Tibial artery (tissue), 4 donors: ENCODE data around the gene RABGAP1L.

Source experiments
- DNase-seq, 2 donors: peaks; one replicate each; pipeline ENCODE4 v3.0.0-alpha.2; 2019
- H3K27ac ChIP-seq, 2 donors: fragments of 200-600 bp; sonication (generic) in 1 of 2; 1 replicate in 1 of 2; 2 replicates in 1 of 2; pipeline ENCODE4 v1.5.1; 2018 to 2019; ENCODE audit warnings: mild to moderate bottlenecking in 1 of 2
- H3K27me3 ChIP-seq, 2 donors: fragments of 200-600 bp; sonication (generic) in 1 of 2; one replicate each; pipeline versions ENCODE4 v1.5.1 to v1.6.0; 2016 to 2019
- H3K36me3 ChIP-seq, 3 donors: fragments of 200-600 bp; sonication (generic) in 2 of 3; one replicate each; pipeline ENCODE4 v1.5.1; 2016 to 2019; ENCODE audit warnings: mild to moderate bottlenecking in 2 of 3
- H3K4me1 ChIP-seq, 4 donors: fragments of 200-600 bp; sonication (generic) in 2 of 4; 1 replicate in 3 of 4; 2 replicates in 1 of 4; pipeline ENCODE4 v1.5.1; 2016 to 2019
- H3K4me3 ChIP-seq, 2 donors: fragments of 200-600 bp; sonication (generic) in 1 of 2; 1 replicate in 1 of 2; 2 replicates in 1 of 2; pipeline ENCODE4 v1.5.1; 2018 to 2019; ENCODE audit warnings: mild to moderate bottlenecking in 2 of 2
- H3K9me3 ChIP-seq, 3 donors: fragments of 200-600 bp; sonication (generic) in 1 of 3; one replicate each; pipeline ENCODE4 v1.5.1; 2016 to 2019
- intact Hi-C: fragments of 100-400 bp; cut with DNase I; formaldehyde crosslinking; loops from one replicate; pipeline ENCODE4 v1.15.0; 2023; ENCODE audit warnings: low total_unique reads
- TF ChIP-seq, protein P1 (sequence below), 2 experiments: fragments of 200-600 bp in 1 of 2; fragments of 450-650 bp in 1 of 2; IDR thresholded peaks; one replicate each; pipeline ENCODE4 v1.5.1; 2017 to 2019; ENCODE audit warnings: antibody characterized with exemption in 2 of 2, mild to moderate bottlenecking in 1 of 2, moderate library complexity in 1 of 2

The RABGAP1L gene

DNA sequence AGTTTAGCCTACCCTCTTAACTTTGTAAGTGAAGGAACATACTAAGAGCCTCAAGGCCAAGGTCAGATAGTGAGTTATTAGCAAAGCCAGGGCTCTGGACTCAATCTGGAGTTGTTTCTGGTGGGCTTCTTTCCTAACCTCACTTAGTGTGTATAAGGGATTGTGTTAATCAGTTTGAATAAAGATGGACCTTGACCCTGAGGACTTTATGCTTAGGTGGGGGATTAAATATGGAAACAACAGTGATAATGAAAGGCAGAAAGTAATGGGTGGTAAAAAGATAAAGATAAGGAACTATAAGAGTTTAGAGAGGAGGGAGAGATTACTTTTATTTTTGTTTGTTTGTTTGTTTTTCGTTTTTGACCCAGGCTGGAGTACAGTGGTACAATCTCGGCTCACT, 5.5 kb downstream of the RABGAP1L start:
- Histone ChIP-seq H3K27ac (no peak overlapping the region), H3K9me3 (no peaks in the 10 kb centered on the region), H3K4me3 (no peak overlapping the region), H3K4me1 (peaks cover 0 to 8% (median 2%) of the 10 kb centered on the region in 4 donors), H3K27me3 (no peaks in the 10 kb centered on the region), H3K36me3 (no peaks in the 10 kb centered on the region)
- no peak for DNase-seq
- intact Hi-C loops, result no loop called here
- TF ChIP-seq, protein P1, sequence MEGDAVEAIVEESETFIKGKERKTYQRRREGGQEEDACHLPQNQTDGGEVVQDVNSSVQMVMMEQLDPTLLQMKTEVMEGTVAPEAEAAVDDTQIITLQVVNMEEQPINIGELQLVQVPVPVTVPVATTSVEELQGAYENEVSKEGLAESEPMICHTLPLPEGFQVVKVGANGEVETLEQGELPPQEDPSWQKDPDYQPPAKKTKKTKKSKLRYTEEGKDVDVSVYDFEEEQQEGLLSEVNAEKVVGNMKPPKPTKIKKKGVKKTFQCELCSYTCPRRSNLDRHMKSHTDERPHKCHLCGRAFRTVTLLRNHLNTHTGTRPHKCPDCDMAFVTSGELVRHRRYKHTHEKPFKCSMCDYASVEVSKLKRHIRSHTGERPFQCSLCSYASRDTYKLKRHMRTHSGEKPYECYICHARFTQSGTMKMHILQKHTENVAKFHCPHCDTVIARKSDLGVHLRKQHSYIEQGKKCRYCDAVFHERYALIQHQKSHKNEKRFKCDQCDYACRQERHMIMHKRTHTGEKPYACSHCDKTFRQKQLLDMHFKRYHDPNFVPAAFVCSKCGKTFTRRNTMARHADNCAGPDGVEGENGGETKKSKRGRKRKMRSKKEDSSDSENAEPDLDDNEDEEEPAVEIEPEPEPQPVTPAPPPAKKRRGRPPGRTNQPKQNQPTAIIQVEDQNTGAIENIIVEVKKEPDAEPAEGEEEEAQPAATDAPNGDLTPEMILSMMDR (IDR thresholded peaks at IDR 0.05), result no peak

DNA sequence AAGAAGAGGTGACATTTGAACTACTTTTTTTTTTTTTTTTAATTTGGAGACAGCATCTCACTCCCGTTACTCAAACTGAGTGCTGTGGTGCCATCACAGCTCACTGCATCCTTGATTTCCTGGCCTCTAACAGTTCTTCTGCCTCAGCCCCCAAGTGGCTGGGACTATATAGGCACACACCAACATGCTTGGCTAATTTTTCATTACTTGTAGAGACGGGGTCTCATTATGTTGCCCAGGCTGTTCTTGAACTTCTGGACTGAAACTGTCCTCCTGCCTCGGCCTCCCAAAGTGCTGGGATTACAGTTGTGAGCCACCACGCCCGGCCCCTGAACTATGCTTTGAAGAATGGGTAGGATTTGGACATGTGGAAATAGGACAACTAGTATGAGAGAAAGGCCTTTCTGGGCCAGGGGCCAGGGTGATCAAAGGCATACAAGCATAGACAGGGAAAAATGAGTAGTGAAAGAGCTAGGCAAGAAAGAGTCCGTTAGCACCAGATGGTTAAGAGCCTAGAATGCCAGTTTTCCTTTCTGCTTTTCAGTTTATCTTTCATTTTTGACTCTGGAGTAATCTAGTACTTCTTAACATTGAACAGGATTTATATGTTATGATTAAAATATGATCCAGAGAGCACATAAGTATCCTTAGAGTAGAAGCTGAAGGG, 6.3 kb downstream of the RABGAP1L start:
- intact Hi-C loops, result no loop called here
- H3K27me3 ChIP-seq, result no peaks in the 10 kb centered on the region
- DNase-seq, result peak in 1 of 2 donors; percentile 24
- TF ChIP-seq, protein P1 (IDR thresholded peaks at IDR 0.05), result no peak
- H3K36me3 ChIP-seq, result no peaks in the 10 kb centered on the region
- H3K4me1 ChIP-seq, result peaks cover 0 to 3% (median 0%) of the 10 kb centered on the region in 4 donors
- H3K4me3 ChIP-seq, result no peak overlapping the region
- no peak overlapping the region for H3K27ac ChIP-seq
- no peaks in the 10 kb centered on the region for H3K9me3 ChIP-seq

DNA sequence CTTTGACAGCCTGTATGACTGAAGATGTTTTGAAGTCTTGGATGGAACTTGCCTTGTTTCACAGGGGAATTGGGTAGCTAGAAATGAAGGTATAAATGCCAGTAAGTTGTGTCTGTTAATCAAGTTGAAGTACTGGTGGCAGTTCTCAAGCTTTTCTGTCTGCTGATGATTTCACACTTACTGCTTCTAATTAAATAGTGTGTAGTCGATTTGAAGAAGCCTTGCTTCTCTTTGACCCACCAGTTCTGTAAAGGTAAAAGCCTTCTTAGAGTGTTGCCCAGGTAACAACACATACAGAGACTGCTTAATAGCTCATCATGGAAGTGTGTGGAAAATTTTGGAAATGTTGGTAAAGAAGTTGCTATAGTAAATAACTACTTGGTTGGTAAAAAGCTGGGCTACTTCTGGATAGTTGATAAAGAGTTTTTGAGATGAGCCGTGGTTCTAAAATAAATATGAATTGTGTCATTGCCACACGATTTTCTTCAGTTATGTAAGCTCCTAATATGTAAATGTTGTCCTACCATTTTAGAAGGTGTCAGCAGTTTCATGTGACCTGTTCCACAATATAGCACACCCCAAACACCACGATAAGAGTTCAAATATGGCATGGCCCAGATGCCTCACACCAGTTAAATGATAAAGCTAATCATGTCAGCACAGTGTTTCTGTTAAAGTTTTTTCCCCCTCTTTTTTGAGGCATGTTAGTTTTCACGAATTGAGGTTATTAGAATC, 7.4 kb downstream of the RABGAP1L start:
- no peak for DNase-seq
- intact Hi-C loops, result no loop called here
- H3K4me1 ChIP-seq, result no peaks in the 10 kb centered on the region
- H3K27ac ChIP-seq, result no peak overlapping the region
- no peak overlapping the region for H3K4me3 ChIP-seq
- TF ChIP-seq, protein P1 (IDR thresholded peaks at IDR 0.05), result no peak
- H3K36me3 ChIP-seq, result no peaks in the 10 kb centered on the region
- no peaks in the 10 kb centered on the region for H3K27me3 ChIP-seq
- H3K9me3 ChIP-seq, result no peaks in the 10 kb centered on the region

DNA sequence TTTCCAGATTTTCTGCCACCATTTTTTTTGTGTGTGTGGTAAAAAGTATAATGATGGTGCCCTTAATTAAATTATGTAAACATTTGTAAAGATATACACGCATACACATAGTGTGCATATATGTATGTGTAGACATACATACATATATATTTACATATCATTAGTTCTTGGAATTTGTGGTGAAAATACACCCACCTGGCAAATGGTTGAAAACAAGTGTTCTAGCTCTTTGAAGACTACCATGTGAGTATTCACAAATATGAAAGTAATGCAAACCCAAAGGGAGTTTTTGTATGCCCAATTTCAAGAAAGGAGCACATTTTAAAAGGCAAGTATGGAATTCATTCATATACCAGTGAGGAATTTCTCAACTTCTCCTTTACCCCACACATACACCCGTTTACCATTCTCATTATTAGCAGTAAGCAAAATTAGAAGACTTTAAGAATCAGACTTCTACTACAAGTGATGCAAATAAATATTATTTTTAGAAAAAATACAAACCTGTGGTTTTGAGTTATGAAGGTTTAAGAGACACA, 8.0 kb downstream of the RABGAP1L start:
- TF ChIP-seq, protein P1 (IDR thresholded peaks at IDR 0.05), result no peak
- Histone ChIP-seq H3K9me3 (no peaks in the 10 kb centered on the region), H3K4me1 (no peaks in the 10 kb centered on the region), H3K27ac (no peak overlapping the region), H3K4me3 (no peak overlapping the region), H3K27me3 (no peaks in the 10 kb centered on the region), H3K36me3 (no peaks in the 10 kb centered on the region)
- intact Hi-C loops, result no loop called here
- no peak for DNase-seq

DNA sequence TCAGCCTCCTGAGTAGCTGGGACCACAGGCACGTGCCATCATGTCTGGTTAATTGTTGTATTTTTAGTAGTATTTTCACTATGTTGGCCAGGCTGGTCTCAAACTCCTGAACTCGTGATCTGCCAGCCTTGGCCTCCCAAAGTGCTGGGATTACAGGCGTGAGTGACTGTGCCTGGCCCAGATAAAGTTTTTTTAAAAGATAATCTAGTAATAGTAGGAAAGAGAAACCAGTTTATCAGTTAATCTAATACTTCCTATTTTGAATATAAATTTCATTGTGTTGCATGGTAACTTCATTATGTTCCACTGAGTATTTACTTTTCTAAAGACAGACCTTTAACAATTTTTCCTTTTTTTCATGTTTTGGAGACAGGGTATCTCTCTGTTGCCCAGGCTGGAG, 10.0 kb downstream of the RABGAP1L start:
- TF ChIP-seq, protein P1 (IDR thresholded peaks at IDR 0.05), result no peak
- Histone ChIP-seq H3K27ac (no peak overlapping the region), H3K27me3 (no peaks in the 10 kb centered on the region), H3K9me3 (no peaks in the 10 kb centered on the region), H3K4me3 (no peak overlapping the region), H3K36me3 (no peaks in the 10 kb centered on the region), H3K4me1 (no peaks in the 10 kb centered on the region)
- intact Hi-C loops, result no loop called here
- no peak for DNase-seq
